HT1080 (cell line): ENCODE results near the gene C1orf53. TPM values are rescaled to one million over a fixed set of nuclear protein-coding genes. Genes with fewer than 3 reads are reported as not detected.

ENCODE experiments used
- DNase-seq: peaks from one replicate; pipeline ENCODE4 v3.0.0-alpha.2; 2015; ENCODE audit warnings: low read depth
- total RNA-seq: library from RNA; depleted of rRNA; stranded (reverse); fragments of >200 nt; shearing (Covaris generic); gene quantifications from 2 replicates; pipeline ENCODE4 v1.2.3, GENCODE V29; 2014; rRNA removed

The C1orf53 gene
- total RNA-seq, 1 experiment from 2014 or later, result 10.9 TPM

GRCh38 chr1:197955486-197956394 is 53.3 kb downstream of the C1orf53 start:
- no peak for DNase-seq

Other genes starting within 250 kb of the C1orf53 start
- gene DENND1B, start 127.2 kb upstream of the C1orf53 start, total RNA-seq, result 3.2 and 3.8 TPM in 2 replicates
- 0.37 and 1.1 TPM in 2 replicates for gene LHX9, start 14.7 kb downstream of the C1orf53 start, total RNA-seq